ENCODE results near the gene CTNND2.

DNA sequence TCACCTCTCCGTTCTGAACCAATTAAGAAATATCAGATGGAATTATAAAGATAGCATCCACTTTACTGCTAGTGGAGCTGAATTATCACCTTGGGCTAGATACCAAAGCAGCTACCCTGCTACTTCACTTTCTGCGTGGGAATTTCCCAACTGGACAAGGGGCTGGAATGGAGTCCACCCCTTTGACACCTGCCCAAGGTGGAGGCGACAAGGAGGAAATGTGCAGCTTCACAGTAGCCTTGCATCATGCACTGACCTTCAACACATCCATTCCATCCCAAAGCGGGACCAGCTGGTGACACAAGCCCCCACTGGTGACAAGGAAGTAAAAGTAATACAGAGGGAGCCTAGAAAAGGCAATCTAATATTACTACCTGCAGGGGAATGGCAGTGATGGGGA lies 30.7 kb downstream of the CTNND2 start:
- TF ChIP-seq, protein P1, sequence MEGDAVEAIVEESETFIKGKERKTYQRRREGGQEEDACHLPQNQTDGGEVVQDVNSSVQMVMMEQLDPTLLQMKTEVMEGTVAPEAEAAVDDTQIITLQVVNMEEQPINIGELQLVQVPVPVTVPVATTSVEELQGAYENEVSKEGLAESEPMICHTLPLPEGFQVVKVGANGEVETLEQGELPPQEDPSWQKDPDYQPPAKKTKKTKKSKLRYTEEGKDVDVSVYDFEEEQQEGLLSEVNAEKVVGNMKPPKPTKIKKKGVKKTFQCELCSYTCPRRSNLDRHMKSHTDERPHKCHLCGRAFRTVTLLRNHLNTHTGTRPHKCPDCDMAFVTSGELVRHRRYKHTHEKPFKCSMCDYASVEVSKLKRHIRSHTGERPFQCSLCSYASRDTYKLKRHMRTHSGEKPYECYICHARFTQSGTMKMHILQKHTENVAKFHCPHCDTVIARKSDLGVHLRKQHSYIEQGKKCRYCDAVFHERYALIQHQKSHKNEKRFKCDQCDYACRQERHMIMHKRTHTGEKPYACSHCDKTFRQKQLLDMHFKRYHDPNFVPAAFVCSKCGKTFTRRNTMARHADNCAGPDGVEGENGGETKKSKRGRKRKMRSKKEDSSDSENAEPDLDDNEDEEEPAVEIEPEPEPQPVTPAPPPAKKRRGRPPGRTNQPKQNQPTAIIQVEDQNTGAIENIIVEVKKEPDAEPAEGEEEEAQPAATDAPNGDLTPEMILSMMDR (IDR thresholded peaks at IDR 0.05): no peak
- TF ChIP-seq SIN3A (IDR thresholded peaks at IDR 0.05; ENCODE audit: borderline replicate concordance, low read depth, low read length): no peak
- TF ChIP-seq, protein P2, sequence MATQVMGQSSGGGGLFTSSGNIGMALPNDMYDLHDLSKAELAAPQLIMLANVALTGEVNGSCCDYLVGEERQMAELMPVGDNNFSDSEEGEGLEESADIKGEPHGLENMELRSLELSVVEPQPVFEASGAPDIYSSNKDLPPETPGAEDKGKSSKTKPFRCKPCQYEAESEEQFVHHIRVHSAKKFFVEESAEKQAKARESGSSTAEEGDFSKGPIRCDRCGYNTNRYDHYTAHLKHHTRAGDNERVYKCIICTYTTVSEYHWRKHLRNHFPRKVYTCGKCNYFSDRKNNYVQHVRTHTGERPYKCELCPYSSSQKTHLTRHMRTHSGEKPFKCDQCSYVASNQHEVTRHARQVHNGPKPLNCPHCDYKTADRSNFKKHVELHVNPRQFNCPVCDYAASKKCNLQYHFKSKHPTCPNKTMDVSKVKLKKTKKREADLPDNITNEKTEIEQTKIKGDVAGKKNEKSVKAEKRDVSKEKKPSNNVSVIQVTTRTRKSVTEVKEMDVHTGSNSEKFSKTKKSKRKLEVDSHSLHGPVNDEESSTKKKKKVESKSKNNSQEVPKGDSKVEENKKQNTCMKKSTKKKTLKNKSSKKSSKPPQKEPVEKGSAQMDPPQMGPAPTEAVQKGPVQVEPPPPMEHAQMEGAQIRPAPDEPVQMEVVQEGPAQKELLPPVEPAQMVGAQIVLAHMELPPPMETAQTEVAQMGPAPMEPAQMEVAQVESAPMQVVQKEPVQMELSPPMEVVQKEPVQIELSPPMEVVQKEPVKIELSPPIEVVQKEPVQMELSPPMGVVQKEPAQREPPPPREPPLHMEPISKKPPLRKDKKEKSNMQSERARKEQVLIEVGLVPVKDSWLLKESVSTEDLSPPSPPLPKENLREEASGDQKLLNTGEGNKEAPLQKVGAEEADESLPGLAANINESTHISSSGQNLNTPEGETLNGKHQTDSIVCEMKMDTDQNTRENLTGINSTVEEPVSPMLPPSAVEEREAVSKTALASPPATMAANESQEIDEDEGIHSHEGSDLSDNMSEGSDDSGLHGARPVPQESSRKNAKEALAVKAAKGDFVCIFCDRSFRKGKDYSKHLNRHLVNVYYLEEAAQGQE (IDR thresholded peaks at IDR 0.05; ENCODE audit: low read depth, low read length): no peak
- no peak for TF ChIP-seq RCOR1 (IDR thresholded peaks at IDR 0.05; ENCODE audit: low read length)

Measured in SK-N-SH (cell line).